Right lobe of liver (tissue), 6 donors: ENCODE data around the gene ZNF546. TPM values are rescaled to one million over a fixed set of nuclear protein-coding genes. Genes with fewer than 3 reads are reported as not detected.

ENCODE experiments used
- ATAC-seq, 4 donors: fragments of 200-7000 bp; cut with Tn5 transposase; one replicate each; pipeline ENCODE4 v1.9.1; 2020; ENCODE audit warnings: mild to moderate bottlenecking in 4 of 4, moderate library complexity in 4 of 4
- DNase-seq, 3 donors: peaks; one replicate each; pipeline ENCODE4 v3.0.0-alpha.2; 2020
- H3K27ac ChIP-seq, 3 donors: fragments of 200-600 bp; one replicate each; pipeline ENCODE4 v1.8.0; 2022
- H3K27me3 ChIP-seq, 2 donors: fragments of 200-600 bp; one replicate each; pipeline ENCODE4 v1.8.0; 2022
- H3K36me3 ChIP-seq, 4 donors: fragments of 200-600 bp; sonication (generic) in 1 of 4; one replicate each; pipeline versions ENCODE4 v1.5.1 to v1.8.0; 2017 to 2022; ENCODE audit warnings: control low read depth in 1 of 4
- H3K4me1 ChIP-seq, 4 donors: fragments of 200-600 bp; sonication (generic) in 1 of 4; one replicate each; pipeline versions ENCODE4 v1.5.1 to v1.8.0; 2017 to 2022; ENCODE audit warnings: control low read depth in 1 of 4
- H3K4me3 ChIP-seq, 3 donors: fragments of 200-600 bp; one replicate each; pipeline ENCODE4 v1.8.0; 2022
- H3K9me3 ChIP-seq, 4 donors: fragments of 200-600 bp; sonication (generic) in 1 of 4; one replicate each; pipeline versions ENCODE4 v1.5.1 to v1.8.0; 2017 to 2022; ENCODE audit warnings: control low read depth in 1 of 4
- CTCF ChIP-seq, 4 donors: fragments of 200-600 bp in 3 of 4; fragments of 450-650 bp in 1 of 4; IDR thresholded peaks; one replicate each; pipeline versions ENCODE4 v1.5.1 to v1.8.0; 2016 to 2022; ENCODE audit warnings: antibody characterized with exemption in 4 of 4, mild to moderate bottlenecking in 2 of 4
- POLR2A ChIP-seq: fragments of 450-650 bp; IDR thresholded peaks from one replicate; pipeline ENCODE4 v1.6.1; 2017; ENCODE audit warnings: antibody characterized with exemption, mild to moderate bottlenecking
- WGBS: methylation state at CpG from one replicate; pipeline ENCODE4 v1.1.6; 2018; ENCODE audit warnings: low coverage, low lambda C conversion rate; ENCODE audit not compliant: insufficient coverage; ENCODE audit errors: missing lambda C conversion rate; 5-methylcytosine and 5-hydroxymethylcytosine counted together
- intact Hi-C, 2 donors: fragments of 100-400 bp; cut with DNase I; formaldehyde crosslinking; loops; one replicate each; pipeline versions ENCODE4 v1.11.2 to v1.14.1; 2022
- total RNA-seq, 6 experiments: library from RNA; depleted of rRNA in 2 of 6; stranded (reverse); fragments of >200 nt in 2 of 6; fragmentation: NEBNext Ultra II Directional in 3 of 6; extraction: Animal tissue kit (Norgen Biotek cat#: 25700) in 3 of 6; gene quantifications; one replicate each; pipeline versions ENCODE4 v1.1.0 to v1.2.4, GENCODE V29; 2016 to 2023
- donor health status: DM: no; HTN: yes; CAD: no.
- donor health status: DM: no; HTN: no; CAD: no.
- donor health status: DM: no; HTN: no; CAD: no.
- donor health status: DM: no; HTN: yes; CAD: no.
- donor health status: DM: no; HTN: yes; CAD: no.

ZNF546 gene
- total RNA-seq, 6 experiments from 2014 or later: 1.5 to 5.4 (median 3.5) TPM

- intact Hi-C loops: no loop called here
- no peak for TF ChIP-seq CTCF (IDR thresholded peaks at IDR 0.05)
- TF ChIP-seq POLR2A: no peak
These were observed 14.0 kb upstream of the ZNF546 start for GRCh38 chr19:39982883-39983282.

GRCh38 chr19:39983695-39984300 lies 13.1 kb upstream of the ZNF546 start:
- intact Hi-C loops: no loop called here
- WGBS: 92% methylated on average over 4 of the region's 5 CpGs
- Histone ChIP-seq H3K36me3 (peaks cover 0 to 39% (median 10%) of the 10 kb centered on the region in 4 donors), H3K4me3 (no peak overlapping the region), H3K27me3 (no peaks in the 10 kb centered on the region), H3K9me3 (peaks cover 0 to 8% (median 2%) of the 10 kb centered on the region in 4 donors), H3K4me1 (no peaks in the 10 kb centered on the region), H3K27ac (no peak overlapping the region)
- DNase-seq: no peak
- ATAC-seq: no peak
- TF ChIP-seq POLR2A (no peak), CTCF (IDR thresholded peaks at IDR 0.05) (no peak)

More at GRCh38 chr19:39982883-39983282, 14.0 kb upstream of the ZNF546 start:
- H3K4me3 ChIP-seq: no peak overlapping the region
- H3K4me1 ChIP-seq: no peaks in the 10 kb centered on the region
- H3K36me3 ChIP-seq: peaks cover 0 to 40% (median 16%) of the 10 kb centered on the region in 4 donors
- H3K27ac ChIP-seq: no peak overlapping the region
- no peaks in the 10 kb centered on the region for H3K27me3 ChIP-seq
- peaks cover 0 to 8% (median 2%) of the 10 kb centered on the region in 4 donors for H3K9me3 ChIP-seq
- DNase-seq (no peak), ATAC-seq (no peak)
- WGBS: 100% methylated on average over 1 of the region's 1 CpG

- Histone ChIP-seq H3K36me3 (peaks cover 0 to 15% (median 0%) of the 10 kb centered on the region in 4 donors), H3K4me3 (no peak overlapping the region), H3K9me3 (peaks cover 0 to 8% (median 2%) of the 10 kb centered on the region in 4 donors), H3K27ac (no peak overlapping the region), H3K4me1 (no peaks in the 10 kb centered on the region), H3K27me3 (no peaks in the 10 kb centered on the region)
- intact Hi-C loops: no loop called here
- TF ChIP-seq CTCF (IDR thresholded peaks at IDR 0.05) (no peak), POLR2A (no peak)
- DNase-seq (no peak), ATAC-seq (no peak)
These were observed 10.2 kb upstream of the ZNF546 start for GRCh38 chr19:39986643-39987042.

- DNase-seq (no peak), ATAC-seq (no peak)
- Histone ChIP-seq H3K4me3 (no peak overlapping the region), H3K27me3 (no peaks in the 10 kb centered on the region), H3K4me1 (no peaks in the 10 kb centered on the region), H3K27ac (no peak overlapping the region), H3K36me3 (peaks cover 0 to 10% (median 0%) of the 10 kb centered on the region in 4 donors), H3K9me3 (peaks cover 0 to 8% (median 2%) of the 10 kb centered on the region in 4 donors)
- TF ChIP-seq CTCF (IDR thresholded peaks at IDR 0.05): no peak
- no peak for TF ChIP-seq POLR2A
- intact Hi-C loops: no loop called here
These were observed 9.7 kb upstream of the ZNF546 start for GRCh38 chr19:39987167-39987566.

GRCh38 chr19:39987596-39987995 lies 9.3 kb upstream of the ZNF546 start:
- H3K27ac ChIP-seq: no peak overlapping the region
- 77% methylated on average over 1 of the region's 1 CpG for WGBS
- DNase-seq (no peak), ATAC-seq (no peak)
- no peak overlapping the region for H3K4me3 ChIP-seq
- no peaks in the 10 kb centered on the region for H3K27me3 ChIP-seq
- H3K9me3 ChIP-seq: peaks cover 0 to 8% (median 2%) of the 10 kb centered on the region in 4 donors
- no peaks in the 10 kb centered on the region for H3K4me1 ChIP-seq
- intact Hi-C loops: no loop called here
- no peak for TF ChIP-seq CTCF (IDR thresholded peaks at IDR 0.05)
- TF ChIP-seq POLR2A: no peak
- peaks cover 0 to 5% (median 0%) of the 10 kb centered on the region in 4 donors for H3K36me3 ChIP-seq
